CD4-positive, alpha-beta T cell treated with Interleukin-6 for 4 hours (primary cell): ENCODE measurements around the gene TBC1D10A.

ENCODE experiments used
- DNase-seq: peaks from one replicate; pipeline ENCODE4 v3.0.0-alpha.2; 2020; ENCODE audit warnings: mixed read lengths

The TBC1D10A gene

GRCh38 chr22:30297991-30298701 lies 28.6 kb downstream of the TBC1D10A start:
- DNase-seq: no peak

GRCh38 chr22:30297276-30297990 lies 29.3 kb downstream of the TBC1D10A start:
- no peak for DNase-seq

GRCh38 chr22:30296833-30297232 lies 29.9 kb downstream of the TBC1D10A start:
- DNase-seq: no peak

- DNase-seq: peak; percentile 40
Observed at GRCh38 chr22:30296324-30296723, 30.4 kb downstream of the TBC1D10A start.

- no peak for DNase-seq
Observed at GRCh38 chr22:30295576-30295975, 31.2 kb downstream of the TBC1D10A start.

DNA sequence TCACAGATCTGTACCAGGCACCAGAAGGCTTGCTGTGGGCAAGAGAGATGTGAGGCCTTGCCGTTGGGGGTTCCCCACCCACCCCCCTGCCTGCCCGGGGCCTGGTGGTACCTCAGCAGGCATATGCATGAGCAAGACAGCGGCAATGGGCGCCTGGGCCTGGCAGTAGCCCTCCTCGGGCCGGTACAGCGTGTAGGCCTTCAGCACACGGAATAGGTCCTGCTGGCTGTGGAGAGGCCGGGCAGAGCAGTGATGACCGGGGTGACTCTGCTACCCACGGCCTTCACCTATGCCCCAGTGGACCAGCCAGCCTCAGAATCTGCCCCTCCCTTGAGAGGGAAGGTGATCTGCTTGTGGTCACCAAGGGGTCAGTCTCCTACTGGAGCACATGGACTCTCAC lies 31.9 kb downstream of the TBC1D10A start:
- no peak for DNase-seq

DNA sequence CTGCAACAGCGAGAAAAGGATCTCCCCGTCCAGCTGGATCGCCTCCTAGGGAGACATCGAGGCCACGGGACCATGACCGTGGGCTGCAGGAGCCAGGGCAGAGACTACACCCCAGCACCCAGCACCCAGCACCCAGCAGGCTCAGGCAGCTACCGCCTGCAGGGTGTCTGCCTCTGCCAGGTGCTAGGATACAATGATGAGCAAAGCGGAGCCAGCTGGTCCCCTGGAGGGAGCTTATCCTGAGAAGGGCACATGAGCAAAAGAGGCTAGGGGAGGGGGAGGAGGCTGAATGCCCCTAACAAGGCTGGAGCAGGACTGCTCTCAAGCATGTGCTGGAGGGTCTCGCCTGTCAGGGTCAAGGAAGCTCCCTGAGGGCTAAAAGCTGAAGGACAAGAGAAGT lies 32.7 kb downstream of the TBC1D10A start:
- no peak for DNase-seq

GRCh38 chr22:30293026-30293425 lies 33.7 kb downstream of the TBC1D10A start:
- no peak for DNase-seq

DNA sequence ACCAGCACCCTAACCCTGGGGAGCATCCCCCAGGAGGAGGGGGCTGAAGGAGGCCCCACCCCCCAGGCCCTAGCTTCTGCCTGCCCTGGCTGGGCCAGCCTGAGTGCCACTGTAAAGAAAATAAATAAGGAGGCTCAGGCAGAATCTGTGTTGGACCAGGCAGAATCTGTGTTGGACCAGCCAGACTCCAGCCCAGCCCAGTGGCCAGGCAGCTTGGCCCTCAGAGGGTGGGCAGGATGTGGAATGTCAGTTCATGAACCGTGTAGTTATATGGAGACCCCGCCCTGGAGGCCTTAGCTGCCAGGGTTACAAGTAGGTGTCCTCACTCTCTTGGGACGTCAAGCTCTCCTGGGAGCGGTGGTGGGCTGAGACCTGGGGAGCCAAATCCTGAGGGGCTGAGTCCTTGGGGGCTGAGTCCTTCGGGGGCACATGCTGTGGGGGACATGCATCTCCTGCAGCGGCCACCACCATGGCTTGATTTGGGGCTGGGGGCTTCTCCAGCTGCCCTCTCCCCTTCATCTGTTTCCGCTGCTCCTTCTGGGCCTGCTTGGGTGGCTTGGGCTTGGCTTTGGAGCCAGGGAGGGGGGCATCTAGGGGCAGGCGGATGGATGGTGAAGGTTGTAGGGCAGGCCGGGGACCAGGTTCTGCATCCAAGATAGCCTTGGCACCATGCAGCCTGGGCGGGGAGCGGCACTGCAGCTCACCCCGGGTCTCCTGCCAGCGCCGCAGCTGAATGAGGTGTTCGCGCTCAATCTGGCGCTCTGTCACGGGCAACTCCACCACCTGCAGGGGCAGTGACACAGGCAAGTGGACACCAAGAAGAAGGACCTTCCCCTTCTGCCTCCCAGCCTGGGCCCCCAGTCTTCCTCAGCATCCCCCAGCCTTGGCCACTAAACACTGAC lies 34.4 kb downstream of the TBC1D10A start:
- no peak for DNase-seq

- no peak for DNase-seq
Observed at GRCh38 chr22:30291058-30291892, 35.5 kb downstream of the TBC1D10A start.

DNA sequence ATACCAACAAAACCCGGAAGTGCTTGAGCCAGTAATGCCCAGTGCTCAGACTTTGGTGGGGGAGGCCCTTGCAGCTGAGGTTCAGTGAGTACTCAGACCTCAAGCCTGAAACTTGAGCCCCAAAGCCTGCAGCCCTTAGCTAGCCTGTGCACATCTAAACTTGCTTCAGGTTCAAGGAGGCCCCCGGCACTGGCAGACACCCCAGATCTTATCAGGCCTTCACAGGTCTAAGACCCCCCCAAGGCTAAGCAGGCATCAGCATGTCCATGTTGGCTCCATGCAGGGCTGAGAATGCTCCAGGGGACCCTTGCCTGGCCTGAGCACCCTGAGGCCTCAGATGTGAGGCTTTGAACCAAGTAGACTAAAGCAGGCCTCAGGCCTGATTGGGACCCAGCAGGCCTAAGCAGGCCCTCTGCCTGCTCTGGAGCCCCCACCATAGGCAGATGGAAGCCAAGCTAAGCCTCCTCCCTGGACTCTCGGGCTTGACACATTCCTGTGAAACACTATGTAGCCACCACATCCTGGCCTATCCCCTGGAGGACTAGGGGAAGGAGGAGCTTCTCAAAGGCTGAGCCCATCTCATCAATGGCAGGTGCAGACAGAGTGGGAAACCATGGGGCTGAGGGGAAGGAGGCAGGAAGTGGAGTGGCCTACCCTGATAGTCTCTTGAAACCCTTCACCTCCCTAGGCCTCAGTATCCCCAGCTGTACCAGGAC lies 36.2 kb downstream of the TBC1D10A start:
- peak; percentile 31 for DNase-seq

GRCh38 chr22:30289980-30290313 lies 36.8 kb downstream of the TBC1D10A start:
- DNase-seq: no peak

DNA sequence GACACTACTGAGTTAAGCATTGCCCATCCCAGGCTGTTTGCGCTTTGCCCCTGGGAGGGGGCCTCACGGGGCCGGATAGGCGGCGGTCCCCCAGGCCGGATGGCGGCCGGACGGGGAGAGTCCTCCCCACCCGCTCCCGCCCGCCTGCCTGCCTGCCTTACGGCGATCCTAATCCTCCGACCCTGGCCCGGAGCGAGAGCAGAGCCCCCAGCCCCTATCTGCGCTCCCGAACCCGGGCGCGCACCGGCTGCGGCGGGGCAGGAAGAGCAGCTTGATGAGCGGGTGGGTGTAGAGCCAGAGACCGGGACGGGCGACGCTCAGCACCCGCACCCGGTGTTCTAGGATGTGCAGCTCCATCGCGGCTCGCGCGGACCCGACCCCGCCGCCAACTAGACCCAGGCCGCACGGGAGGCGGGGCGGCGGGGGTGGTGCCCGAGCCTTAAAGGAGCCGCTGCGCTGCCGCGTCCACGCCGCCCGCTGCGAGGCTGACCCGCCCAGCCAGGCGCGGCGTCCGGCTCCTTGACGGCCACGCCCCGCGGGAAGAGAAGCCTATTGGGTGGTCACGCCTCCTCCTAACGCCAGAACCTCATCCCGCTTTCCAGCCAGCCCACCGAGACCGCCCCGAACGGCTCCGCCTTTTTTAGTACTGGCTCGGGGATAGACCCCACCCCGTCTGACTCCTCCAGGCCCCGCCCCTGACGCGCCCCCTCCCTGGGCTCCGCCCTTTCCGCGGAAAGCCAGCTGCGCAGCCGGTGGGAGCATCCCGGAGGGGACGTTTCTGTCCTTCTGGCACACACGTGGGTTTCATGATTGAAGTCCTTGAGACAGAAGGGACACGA lies 37.4 kb downstream of the TBC1D10A start, which contains the start of gene CASTOR1:
CASTOR1 (minus strand) TSS at position 365 of the 839 bp plus-strand sequence; CDS start at position 357, 8 bp downstream.
- DNase-seq: peak; percentile 96

- DNase-seq: no peak
Observed at GRCh38 chr22:30288419-30289140, 38.2 kb downstream of the TBC1D10A start.

GRCh38 chr22:30287648-30288418 lies 38.9 kb downstream of the TBC1D10A start:
- DNase-seq: peak; percentile 93

DNA sequence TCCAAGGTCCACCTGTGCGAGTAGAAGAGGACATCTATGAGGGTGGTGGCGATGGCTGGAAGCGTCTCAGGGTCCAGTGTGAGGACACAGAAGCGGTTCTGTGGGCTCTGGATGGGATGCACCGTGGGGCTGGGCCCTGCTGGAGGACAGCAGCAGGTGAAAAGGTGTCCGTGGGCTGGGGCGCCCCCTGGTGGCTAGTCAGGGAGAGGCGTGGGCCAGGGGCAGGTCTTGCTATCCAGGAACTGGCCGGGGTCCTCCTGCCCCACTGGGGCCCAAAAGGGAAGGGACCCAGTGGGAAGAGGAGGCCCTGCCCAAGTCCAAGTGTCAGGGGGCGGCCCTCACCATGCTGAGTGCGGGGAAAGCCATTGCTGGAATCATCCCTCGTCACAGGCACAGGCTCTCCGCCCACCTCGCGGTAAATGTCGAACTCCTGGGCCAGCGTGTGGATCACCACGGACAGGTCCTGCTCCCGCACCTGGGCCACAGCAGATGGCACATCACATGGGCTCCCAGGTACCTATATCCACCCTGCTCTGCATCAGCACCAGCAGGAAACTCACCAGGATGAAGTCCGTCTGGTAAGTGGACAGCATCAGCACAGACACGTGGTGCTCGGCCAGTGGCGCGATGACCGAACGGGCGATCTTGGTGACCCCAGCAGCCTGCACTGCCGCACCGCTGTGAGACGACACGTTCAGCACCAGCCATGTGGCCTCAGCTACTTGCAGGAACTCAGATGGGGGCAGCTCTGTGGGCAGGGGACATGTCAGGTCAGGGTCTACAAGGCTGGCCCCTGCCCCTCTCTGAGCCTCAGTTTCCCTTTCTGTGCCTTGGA lies 39.7 kb downstream of the TBC1D10A start:
- peak; percentile 91 for DNase-seq

DNA sequence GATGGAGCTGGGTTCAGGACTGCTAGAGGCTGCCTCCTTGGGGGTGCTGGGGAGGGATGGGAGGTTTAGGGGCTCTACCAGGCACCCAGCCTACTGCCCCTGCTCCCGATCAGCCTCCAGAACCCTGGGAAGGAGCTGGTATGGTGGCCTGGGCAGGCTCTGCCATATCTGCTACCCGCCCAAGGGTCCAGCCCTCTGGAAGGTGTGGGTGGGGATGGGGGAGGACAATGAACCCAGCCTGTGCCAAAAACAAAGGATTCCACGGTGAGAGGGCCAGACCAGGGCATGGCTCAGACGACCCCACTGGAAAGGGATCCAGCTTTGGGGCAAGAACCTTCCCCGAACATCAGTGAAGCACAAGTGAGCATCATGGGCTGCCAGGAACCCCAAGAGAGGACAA lies 40.4 kb downstream of the TBC1D10A start:
- DNase-seq: no peak

GRCh38 chr22:30285846-30286200 lies 40.9 kb downstream of the TBC1D10A start:
- DNase-seq: no peak
